Gastrocnemius medialis (tissue), 4 donors: ENCODE results near the gene HK1.

Experiments used
- POLR2A ChIP-seq, 2 donors: fragments of 450-650 bp; IDR thresholded peaks; one replicate each; pipeline ENCODE4 v1.6.1; 2017; ENCODE audit warnings: antibody characterized with exemption in 2 of 2, mild to moderate bottlenecking in 2 of 2, moderate library complexity in 2 of 2
- TF ChIP-seq, protein P1 (sequence below), 5 experiments: fragments of 450-650 bp in 3 of 5; fragments of 200-600 bp in 2 of 5; sonication (generic) in 2 of 5; IDR thresholded peaks in 4 of 5; conservative IDR thresholded peaks in 1 of 5; 1 replicate in 4 of 5; 2 replicates in 1 of 5; pipeline ENCODE4 v1.5.1; 2016 to 2019; ENCODE audit warnings: antibody characterized with exemption in 5 of 5, mild to moderate bottlenecking in 3 of 5, moderate library complexity in 3 of 5

DNA sequence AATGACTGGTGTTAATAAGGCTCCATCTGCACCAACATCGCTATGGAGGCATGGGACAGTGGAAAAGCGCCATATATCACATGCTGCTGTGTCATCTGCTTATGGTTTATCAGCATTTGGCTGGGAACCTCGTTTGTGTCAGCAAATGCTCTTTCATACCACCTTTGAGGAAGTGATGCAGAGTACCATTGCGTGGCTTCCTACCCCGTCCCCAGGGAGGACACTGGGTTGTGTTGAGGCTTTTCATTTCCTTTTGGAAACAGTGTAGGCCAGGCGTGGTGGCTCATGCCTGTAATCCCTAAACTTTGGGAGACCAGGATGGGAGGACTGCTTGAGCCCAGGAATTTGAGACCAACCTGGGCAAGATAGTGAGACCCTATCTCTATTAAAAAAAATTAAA, 131.7 kb downstream of the HK1 start:
- TF ChIP-seq, protein P1, sequence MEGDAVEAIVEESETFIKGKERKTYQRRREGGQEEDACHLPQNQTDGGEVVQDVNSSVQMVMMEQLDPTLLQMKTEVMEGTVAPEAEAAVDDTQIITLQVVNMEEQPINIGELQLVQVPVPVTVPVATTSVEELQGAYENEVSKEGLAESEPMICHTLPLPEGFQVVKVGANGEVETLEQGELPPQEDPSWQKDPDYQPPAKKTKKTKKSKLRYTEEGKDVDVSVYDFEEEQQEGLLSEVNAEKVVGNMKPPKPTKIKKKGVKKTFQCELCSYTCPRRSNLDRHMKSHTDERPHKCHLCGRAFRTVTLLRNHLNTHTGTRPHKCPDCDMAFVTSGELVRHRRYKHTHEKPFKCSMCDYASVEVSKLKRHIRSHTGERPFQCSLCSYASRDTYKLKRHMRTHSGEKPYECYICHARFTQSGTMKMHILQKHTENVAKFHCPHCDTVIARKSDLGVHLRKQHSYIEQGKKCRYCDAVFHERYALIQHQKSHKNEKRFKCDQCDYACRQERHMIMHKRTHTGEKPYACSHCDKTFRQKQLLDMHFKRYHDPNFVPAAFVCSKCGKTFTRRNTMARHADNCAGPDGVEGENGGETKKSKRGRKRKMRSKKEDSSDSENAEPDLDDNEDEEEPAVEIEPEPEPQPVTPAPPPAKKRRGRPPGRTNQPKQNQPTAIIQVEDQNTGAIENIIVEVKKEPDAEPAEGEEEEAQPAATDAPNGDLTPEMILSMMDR (IDR thresholded peaks at IDR 0.05 in 4 of 5, conservative IDR thresholded peaks at IDR 0.05 in 1 of 5) = no peak
- TF ChIP-seq POLR2A (IDR thresholded peaks at IDR 0.05) = no peak
